HG03354 (cell line): ENCODE results near the gene RC3H1.
"Not testable (repeated sequence)": the region's sequence is repeated elsewhere in the genome, so short reads cannot be mapped to it uniquely, and the experiment has no call there.

Source experiments
- ATAC-seq: cut with Tn5 transposase; IDR thresholded peaks from one replicate; pipeline ENCODE4 v1.9.1; 2021; ENCODE audit warnings: mild to moderate bottlenecking; ENCODE audit not compliant: unreplicated experiment, poor library complexity, severe bottlenecking

The RC3H1 gene

GRCh38 chr1:174032671-174033222, 10.6 kb upstream of the RC3H1 start:
- ATAC-seq, result no peak

- no peak for ATAC-seq
Observed at GRCh38 chr1:174031099-174031498, 8.9 kb upstream of the RC3H1 start.

- no peak for ATAC-seq
Observed at GRCh38 chr1:174028495-174028894, 6.3 kb upstream of the RC3H1 start.

- ATAC-seq, result no peak
Observed at GRCh38 chr1:174023440-174023839, 1.3 kb upstream of the RC3H1 start.

- ATAC-seq, result no peak
Observed at GRCh38 chr1:174022976-174023277, 770 bp upstream of the RC3H1 start.

GRCh38 chr1:174021591-174022079, 522 bp downstream of the RC3H1 start:
- ATAC-seq, result peak; percentile 59

GRCh38 chr1:174018565-174018964, 3.6 kb downstream of the RC3H1 start:
- no peak for ATAC-seq

- ATAC-seq, result no peak
Observed at GRCh38 chr1:174017231-174017970, 4.8 kb downstream of the RC3H1 start.

GRCh38 chr1:174013864-174014418, 8.2 kb downstream of the RC3H1 start:
- no peak for ATAC-seq

- ATAC-seq, result no peak
Observed at GRCh38 chr1:174008979-174009378, 13.2 kb downstream of the RC3H1 start.

GRCh38 chr1:174008269-174008668, 13.9 kb downstream of the RC3H1 start:
- no peak for ATAC-seq

GRCh38 chr1:174007851-174008250, 14.3 kb downstream of the RC3H1 start:
- ATAC-seq, result no peak

GRCh38 chr1:174005032-174005431, 17.1 kb downstream of the RC3H1 start:
- peak; percentile 96 for ATAC-seq

- no peak for ATAC-seq
Observed at GRCh38 chr1:174003867-174004266, 18.3 kb downstream of the RC3H1 start.

GRCh38 chr1:174001573-174001972, 20.6 kb downstream of the RC3H1 start:
- no peak for ATAC-seq

GRCh38 chr1:174000371-174000770, 21.8 kb downstream of the RC3H1 start:
- no peak for ATAC-seq

- no peak for ATAC-seq
Observed at GRCh38 chr1:173997791-173998190, 24.4 kb downstream of the RC3H1 start.

- ATAC-seq, result no peak
Observed at GRCh38 chr1:173996995-173997394, 25.2 kb downstream of the RC3H1 start.

GRCh38 chr1:173995475-173995874, 26.7 kb downstream of the RC3H1 start:
- no peak for ATAC-seq

GRCh38 chr1:173993948-173994347, 28.2 kb downstream of the RC3H1 start:
- ATAC-seq, result not testable (repeated sequence)

GRCh38 chr1:173988068-173988467, 34.1 kb downstream of the RC3H1 start:
- ATAC-seq, result no peak
